Measurements from ENCODE around the gene CTSW.
"Not testable (repeated sequence)": the region's sequence is repeated elsewhere in the genome, so short reads cannot be mapped to it uniquely, and the experiment has no call there.

The CTSW gene

DNA sequence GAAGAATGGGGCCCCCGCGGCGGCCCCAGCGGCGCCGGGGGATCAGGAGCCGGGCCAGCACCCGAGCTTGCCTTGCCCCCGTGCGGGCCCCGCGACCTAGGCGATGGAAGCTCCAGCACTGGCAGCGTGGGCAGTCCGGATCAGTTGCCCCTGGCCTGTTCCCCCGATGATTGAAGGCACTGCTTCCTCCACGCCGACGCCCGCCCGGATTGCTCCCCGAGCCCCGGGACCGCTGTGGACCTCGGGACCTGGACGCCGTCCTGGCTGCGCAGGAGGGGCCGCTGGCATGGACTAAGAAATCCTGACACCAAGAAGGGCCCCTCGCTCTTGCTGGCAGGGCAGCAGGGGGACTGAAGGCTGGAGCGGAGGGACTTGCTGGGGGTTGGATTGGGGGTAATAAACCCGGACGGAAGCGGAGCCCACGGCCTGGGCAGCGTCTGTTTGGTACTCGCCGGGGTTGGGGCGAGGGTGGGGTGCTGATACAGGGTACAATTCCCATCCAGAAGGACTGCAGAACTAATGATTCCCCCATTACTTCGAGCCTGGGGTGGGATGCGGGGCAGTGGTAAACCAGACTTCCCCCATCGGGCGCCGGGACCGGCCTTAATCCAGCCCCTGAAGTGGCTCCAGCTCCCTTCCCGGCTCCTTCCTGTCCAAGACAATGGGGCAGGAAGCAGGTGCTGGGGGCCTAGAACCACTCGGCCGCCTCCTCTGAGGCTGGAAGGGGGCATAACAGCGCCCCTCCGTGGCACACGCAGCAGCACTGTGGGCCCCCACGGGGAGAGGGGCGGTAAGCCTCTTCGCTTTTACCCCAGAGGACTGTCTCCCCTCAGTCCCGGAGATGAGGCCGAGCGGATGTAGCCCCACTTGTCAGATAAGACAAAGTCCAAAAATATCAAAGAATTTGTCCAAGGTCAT is 11.8 kb downstream of the CTSW start:
- H3K36me3 Mint-ChIP-seq = peaks cover 19% of the 10 kb centered on the region
- no peaks in the 10 kb centered on the region for H3K9me3 Mint-ChIP-seq
- peak overlapping the region; percentile 96 for H3K4me3 Mint-ChIP-seq
- H3K27me3 Mint-ChIP-seq = no peaks in the 10 kb centered on the region
- CTCF ChIA-PET = interaction anchor here (0.6 to 10.9 kb wide), 13 partner anchors 6 to 180 kb away, joined by 3 to 142 read pairs (median 3); partner anchors contain the start of genes CFL1, FOSL1, KAT5 and MUS81
- DNase-seq = peak; percentile 55
- peaks cover 74% of the 10 kb centered on the region for H3K4me1 Mint-ChIP-seq
- peak overlapping the region; percentile 87 for H3K27ac Mint-ChIP-seq

DNA sequence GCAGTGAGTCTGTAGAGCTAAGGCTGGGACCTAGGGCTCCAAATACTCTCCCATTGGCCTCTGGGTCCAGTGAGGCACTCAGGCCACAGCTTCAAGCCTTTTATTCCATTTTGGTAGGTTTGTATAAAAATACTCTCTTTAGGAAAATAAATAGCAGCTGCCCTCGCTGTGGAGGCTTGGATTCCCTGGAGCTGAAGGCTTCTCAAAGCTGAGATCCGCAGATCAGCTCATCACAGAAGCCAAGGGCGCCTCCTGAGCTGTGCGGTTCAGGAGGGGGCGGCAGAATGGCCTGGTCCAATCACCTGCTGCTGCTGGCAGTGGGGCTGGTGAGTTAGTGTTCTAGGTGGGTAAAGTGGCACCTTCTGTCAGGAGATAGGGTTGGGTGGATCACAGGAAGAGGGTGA is 12.5 kb downstream of the CTSW start:
- H3K4me3 Mint-ChIP-seq = peak overlapping the region; percentile 96
- peak; percentile 44 for DNase-seq
- CTCF ChIA-PET = interaction anchor here (0.6 to 10.9 kb wide), 5 partner anchors 6 to 180 kb away, joined by 3 to 142 read pairs (median 3); partner anchors contain the start of genes CFL1, FOSL1, KAT5 and MUS81
- peaks cover 72% of the 10 kb centered on the region for H3K4me1 Mint-ChIP-seq
- H3K36me3 Mint-ChIP-seq = peaks cover 13% of the 10 kb centered on the region
- not testable (repeated sequence) for H3K9me3 Mint-ChIP-seq, H3K27me3 Mint-ChIP-seq
- peak overlapping the region; percentile 87 for H3K27ac Mint-ChIP-seq

DNA sequence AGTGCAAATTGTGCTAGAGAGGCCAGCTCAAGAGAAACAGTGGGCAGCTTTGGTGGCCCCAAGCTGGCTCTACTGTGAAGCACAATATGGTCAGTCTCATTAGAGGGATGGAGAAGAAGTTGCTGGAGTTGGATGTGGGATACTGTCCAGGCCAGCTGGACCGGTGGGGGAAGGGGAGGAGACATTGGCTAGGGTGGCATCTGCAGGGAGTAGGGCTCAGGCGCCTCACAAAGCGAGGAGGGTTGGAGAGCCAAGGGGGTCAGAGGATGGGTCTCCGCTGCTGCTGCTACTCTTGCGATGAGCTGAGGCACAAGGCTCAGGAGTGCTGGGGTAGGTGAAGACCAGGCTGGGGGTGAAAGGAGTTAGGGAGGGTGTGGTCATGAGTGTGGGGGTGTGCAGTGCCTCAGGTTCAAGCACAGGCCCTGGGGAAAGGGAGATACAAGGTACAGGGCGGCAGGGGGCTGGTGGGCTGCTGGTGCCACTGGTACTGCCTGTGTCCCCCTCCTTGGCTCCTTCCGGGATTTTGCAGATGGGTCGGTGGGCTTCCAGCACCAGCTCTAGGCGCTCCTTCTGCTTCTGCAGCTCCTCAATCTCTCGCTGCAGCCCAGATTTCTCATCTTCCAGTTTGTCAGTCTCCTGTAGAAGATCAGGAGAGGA is 13.2 kb downstream of the CTSW start:
- CTCF ChIA-PET = interaction anchor here (1.0 to 10.9 kb wide), 4 partner anchors 5 to 181 kb away, joined by 3 to 142 read pairs (median 124); partner anchors contain the start of genes CCDC85B, CFL1, FIBP and FOSL1
- H3K4me3 Mint-ChIP-seq = peak overlapping the region; percentile 96
- peaks cover 71% of the 10 kb centered on the region for H3K4me1 Mint-ChIP-seq

DNA sequence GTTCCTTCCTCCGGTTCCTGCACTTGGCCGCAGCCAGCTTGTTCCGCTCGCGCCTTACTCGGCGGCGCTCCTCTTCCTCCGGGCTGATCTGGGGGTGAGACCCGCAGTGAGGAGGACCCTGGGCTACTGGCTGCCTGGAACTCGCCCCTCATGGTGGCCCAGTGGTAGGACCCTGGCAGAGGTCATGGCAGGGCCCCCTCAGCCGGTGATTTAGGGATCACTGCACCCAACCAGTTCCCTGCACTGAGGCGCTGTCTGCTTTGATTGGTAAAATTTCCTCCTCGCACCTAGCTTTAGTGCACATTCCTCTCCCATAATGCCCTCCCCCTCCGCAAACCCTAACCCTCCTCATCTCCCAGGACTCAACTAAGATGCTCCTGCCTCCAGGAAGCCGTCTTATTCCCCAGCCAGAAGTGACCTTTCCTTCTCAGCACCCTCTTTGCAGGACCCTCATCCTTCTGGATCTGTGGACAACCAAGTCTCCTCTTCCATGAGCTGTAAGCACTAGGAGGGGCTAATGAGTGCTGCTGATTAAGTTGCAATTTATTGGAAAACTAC is 14.5 kb downstream of the CTSW start:
- Mint-ChIP-seq H3K4me3 (peak overlapping the region; percentile 96), H3K27ac (peak overlapping the region; percentile 87), H3K27me3 (peaks cover 5% of the 10 kb centered on the region), H3K4me1 (peaks cover 64% of the 10 kb centered on the region), H3K9me3 (no peaks in the 10 kb centered on the region), H3K36me3 (peaks cover 6% of the 10 kb centered on the region)
- DNase-seq = peak; percentile 68
- CTCF ChIA-PET = interaction anchor here (1.3 to 10.5 kb wide), 2 partner anchors 6 to 11 kb away, joined by 3 to 142 read pairs; partner anchors contain the start of genes CCDC85B and FIBP

More for the DNA sequence above, 13.2 kb downstream of the CTSW start:
- peak overlapping the region; percentile 87 for H3K27ac Mint-ChIP-seq
- DNase-seq = no peak
- peaks cover 8% of the 10 kb centered on the region for H3K36me3 Mint-ChIP-seq
- no peaks in the 10 kb centered on the region for H3K9me3 Mint-ChIP-seq
- H3K27me3 Mint-ChIP-seq = no peaks in the 10 kb centered on the region

DNA sequence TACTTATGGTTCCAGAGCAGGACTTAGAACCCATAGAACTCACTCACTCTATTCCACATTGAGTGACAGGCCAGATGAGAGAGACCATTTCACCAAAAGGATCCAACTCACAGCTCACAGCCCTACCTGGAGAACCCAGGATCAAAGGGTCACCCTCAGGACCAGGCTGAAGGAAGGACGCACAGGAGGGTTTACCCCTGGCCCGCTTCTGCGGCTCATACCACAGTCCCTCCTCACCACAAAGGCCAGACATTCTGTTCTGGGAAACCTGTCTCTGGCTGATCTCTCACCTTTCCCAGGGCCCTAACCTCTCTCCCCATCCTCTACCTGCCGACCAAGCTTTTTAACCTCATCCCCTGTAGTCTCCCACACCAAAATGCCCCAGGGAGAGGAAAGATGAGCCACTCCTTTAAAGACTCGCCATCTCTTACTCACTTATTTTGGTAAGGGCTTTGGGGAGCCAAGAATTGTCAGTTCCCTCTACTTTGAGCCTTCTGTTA is 15.9 kb downstream of the CTSW start:
- Mint-ChIP-seq H3K4me3 (peak overlapping the region; percentile 41), H3K9me3 (no peaks in the 10 kb centered on the region), H3K27me3 (peaks cover 12% of the 10 kb centered on the region), H3K27ac (peak overlapping the region; percentile 67), H3K4me1 (peaks cover 55% of the 10 kb centered on the region), H3K36me3 (peaks cover 6% of the 10 kb centered on the region)
- no peak for DNase-seq
- CTCF ChIA-PET = interaction anchor here (1.0 to 10.5 kb wide), 2 partner anchors 8 to 11 kb away, joined by 3 to 142 read pairs; partner anchors contain the start of genes CCDC85B and FIBP

DNA sequence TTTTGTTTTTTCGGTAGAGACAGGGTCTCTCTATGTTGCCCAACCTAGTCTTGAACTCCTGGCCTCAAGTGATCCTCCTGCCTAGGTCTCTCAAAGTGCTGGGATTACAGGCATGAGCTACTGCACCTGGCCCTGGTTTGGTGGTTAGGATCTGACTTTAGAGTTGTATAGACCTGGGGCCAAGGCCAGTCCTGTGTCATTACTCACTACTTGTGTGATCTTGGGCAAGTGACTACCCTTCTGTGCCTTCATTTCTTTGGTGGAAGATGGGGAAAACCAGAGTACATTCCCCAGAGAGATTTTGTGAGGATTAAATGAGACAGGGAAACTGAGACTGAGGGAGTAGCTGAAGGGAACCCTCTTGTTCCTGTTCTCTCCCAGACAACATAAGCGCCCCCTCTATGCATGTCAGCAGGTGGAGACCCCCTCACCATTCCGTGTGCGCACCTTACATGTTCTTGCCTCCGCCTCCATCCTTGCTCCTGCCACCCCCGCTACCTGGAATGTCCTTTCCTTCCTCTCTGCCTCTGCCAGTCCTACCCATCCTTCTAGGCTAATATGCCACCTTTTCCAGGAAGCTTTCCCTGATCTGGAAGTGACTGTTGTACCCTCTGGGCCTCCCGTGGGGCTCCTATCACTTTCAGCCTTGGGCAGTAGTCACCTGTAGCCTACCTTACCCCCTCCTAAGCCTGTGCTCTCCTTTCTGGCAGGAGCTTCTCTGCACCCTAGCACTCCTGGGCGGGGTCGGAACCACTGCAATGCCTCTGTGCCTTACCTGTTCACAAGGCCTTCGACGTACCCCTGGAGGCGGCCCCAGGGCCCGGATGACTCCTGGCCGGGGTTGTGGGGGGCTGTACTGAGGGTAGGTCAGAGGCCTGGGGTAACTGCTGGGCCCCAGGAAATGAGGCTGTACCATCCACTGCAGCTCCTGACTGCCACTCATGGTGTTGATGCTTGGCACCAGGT is 16.7 kb downstream of the CTSW start:
- Mint-ChIP-seq H3K4me3 (no peak overlapping the region), H3K4me1 (peaks cover 63% of the 10 kb centered on the region), H3K9me3 (no peaks in the 10 kb centered on the region)

DNA sequence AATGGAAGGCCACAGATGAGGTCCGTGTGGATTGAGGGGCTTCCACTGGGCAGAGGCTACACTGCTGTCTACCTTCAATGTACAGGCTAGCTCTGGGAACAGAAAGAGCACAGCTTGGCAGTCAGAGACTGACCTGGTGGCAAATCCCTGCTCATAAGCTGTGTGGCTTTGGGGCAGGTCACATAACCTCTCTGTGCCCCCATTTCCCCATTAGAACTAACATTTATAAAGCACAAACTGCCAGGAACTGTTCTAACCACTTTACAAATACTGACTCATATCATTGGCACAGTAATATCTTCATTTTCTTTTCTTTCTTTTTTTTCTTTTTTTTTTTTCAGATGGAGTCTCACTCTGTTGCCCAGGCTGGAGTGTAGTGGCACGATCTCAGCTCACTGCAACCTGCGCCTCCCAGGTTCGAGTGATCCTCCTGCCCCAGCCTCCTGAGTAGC is 17.4 kb downstream of the CTSW start:
- peaks cover 6% of the 10 kb centered on the region for H3K36me3 Mint-ChIP-seq
- H3K4me1 Mint-ChIP-seq = peaks cover 62% of the 10 kb centered on the region
- CTCF ChIA-PET = interaction anchor here (10.5 kb wide), 1 partner anchor 9 kb away, joined by 142 read pairs; the partner anchor contains the start of genes CCDC85B and FIBP

More for the DNA sequence above, 16.7 kb downstream of the CTSW start:
- CTCF ChIA-PET = interaction anchor here (1.0 to 10.5 kb wide), 2 partner anchors 8 to 10 kb away, joined by 3 to 142 read pairs; partner anchors contain the start of genes CCDC85B and FIBP
- Mint-ChIP-seq H3K27ac (peak overlapping the region; percentile 30), H3K27me3 (peaks cover 16% of the 10 kb centered on the region), H3K36me3 (peaks cover 6% of the 10 kb centered on the region)
- no peak for DNase-seq

DNA sequence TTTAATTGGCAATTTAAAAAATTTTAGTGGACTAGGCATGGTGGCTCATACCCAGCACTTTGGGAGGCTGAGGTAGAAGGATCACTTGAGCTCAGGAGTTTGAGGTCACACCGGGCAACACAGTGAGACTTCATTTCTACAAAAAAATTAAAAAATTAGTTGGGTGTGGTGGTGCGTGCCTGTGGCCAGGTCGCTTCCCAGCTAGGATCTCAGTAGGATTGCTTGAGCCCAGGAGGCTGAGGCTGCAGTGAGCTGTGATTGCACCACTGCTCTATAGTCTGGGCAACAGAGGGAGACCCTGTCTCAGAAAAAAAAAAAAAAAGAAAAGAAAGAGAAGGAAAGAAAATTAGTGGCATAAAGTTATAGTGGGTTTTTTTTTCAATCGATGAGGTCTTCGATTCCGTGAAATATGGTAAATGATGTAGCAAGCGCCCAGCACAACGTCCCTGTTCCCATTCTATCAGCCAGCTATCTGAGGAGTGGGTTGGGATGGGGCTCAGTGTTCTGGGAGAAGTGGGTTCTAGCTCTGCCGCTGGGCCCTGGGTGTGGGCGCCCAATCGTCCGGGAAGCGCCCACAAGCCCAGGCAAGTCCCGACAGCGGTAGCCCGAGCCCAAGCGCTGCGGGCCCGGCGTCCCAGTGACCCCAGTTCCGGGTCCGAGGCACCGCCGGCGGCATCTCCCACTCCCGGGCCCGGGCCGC is 19.2 kb downstream of the CTSW start:
- peak overlapping the region; percentile 72 for H3K27ac Mint-ChIP-seq
- CTCF ChIA-PET = interaction anchor here (0.6 to 10.5 kb wide), 6 partner anchors 9 to 302 kb away, joined by 3 to 142 read pairs (median 4); partner anchors contain the start of genes CCDC85B, FIBP and MUS81
- H3K36me3 Mint-ChIP-seq = no peaks in the 10 kb centered on the region
- peaks cover 50% of the 10 kb centered on the region for H3K4me1 Mint-ChIP-seq
- H3K9me3 Mint-ChIP-seq = no peaks in the 10 kb centered on the region
- peaks cover 40% of the 10 kb centered on the region for H3K27me3 Mint-ChIP-seq
- DNase-seq = no peak
- H3K4me3 Mint-ChIP-seq = peak overlapping the region; percentile 73

More for the DNA sequence above, 17.4 kb downstream of the CTSW start:
- H3K27me3 Mint-ChIP-seq = peaks cover 23% of the 10 kb centered on the region
- H3K9me3 Mint-ChIP-seq = no peaks in the 10 kb centered on the region
- no peak overlapping the region for H3K27ac Mint-ChIP-seq
- DNase-seq = no peak
- H3K4me3 Mint-ChIP-seq = no peak overlapping the region

DNA sequence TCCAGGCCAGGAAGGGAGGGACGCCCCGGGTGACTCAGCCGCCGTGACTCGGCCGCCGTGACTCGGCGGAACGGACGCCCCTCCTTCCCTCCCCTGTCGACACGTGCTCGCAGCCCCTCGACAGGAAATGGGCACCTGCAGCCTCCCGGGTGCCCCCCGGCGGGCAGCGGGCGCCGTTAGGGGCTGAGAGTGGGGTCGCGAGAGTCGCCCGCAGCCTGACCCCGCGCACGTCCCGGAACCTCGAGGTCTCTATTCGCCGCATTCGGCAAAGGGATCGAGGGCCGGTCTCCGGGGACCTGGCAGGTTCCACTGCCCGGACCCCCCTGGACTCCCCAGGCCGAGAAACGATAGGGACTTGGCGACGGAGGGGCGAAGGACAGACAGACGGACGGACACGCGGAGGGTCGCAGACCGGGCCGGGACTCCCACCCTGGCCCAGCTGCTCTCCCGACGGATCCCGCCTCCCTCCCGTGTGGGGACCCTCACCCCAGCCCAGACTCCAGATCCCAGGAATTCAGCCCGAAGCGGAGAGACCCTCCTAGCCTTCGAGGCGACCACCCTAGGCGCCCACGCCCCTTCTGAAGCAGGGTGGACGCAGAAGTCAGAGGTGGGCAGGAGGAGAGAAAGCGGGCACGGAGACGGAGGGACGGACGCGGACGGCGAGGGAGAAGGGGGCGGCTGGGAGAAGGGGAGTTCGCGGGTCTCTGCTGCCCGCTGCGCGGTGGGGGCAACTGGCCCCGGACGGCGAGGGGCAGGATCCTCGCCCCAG is 19.9 kb downstream of the CTSW start:
- H3K9me3 Mint-ChIP-seq = no peaks in the 10 kb centered on the region
- DNase-seq = peak; percentile 73
- H3K27me3 Mint-ChIP-seq = peaks cover 46% of the 10 kb centered on the region
- H3K27ac Mint-ChIP-seq = no peak overlapping the region
- H3K36me3 Mint-ChIP-seq = no peaks in the 10 kb centered on the region
- CTCF ChIA-PET = interaction anchor here (0.6 to 10.5 kb wide), 3 partner anchors 12 to 301 kb away, joined by 4 to 142 read pairs (median 5); partner anchors contain the start of genes CCDC85B, FIBP and MUS81
- peak overlapping the region; percentile 69 for H3K4me3 Mint-ChIP-seq
- H3K4me1 Mint-ChIP-seq = peaks cover 44% of the 10 kb centered on the region

DNA sequence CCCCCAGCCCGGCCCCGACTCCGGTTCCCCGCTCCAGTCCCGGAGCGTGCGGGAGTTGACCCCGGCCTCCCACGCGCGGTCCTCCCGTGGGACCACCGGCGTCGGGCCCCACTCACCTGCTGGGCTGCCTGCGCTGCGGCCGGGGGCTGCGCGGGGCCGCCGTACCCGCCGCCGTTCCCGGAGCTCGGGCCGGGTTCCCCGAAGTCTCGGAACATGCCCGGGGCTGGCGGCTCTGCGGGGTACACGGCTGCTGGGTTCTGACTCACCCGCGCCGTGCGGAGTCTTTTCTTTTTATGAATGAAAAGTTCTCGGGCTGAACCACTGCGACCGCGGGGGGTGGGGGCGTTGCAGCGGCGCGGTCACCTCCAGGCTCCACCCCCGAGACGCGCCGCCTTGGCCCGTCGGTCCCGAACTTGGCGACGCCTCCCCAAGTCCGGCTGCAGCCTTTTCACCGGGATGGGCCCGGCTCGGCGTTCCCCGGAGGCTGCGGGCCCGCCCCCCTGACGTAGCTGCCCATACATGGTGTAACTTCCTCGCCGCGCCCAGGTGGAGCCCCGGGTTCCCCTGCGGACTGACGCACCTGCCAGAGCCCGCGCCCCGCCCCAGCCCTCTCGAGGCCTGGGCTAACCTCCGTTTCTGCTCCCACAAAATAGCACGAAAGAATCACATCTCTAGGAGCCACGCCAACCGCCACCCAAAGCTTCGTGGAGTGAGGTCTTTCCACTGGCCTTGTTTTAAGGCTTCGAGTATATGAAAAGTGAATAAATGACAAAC is 20.7 kb downstream of the CTSW start, which contains the start of gene FOSL1:
Gene FOSL1 (minus strand): TSS at position 264 of the 774 bp plus-strand sequence. CDS start 49 bp downstream, at position 215.
- CTCF ChIA-PET = interaction anchor here (1.6 to 10.5 kb wide), 3 partner anchors 11 to 40 kb away, joined by 4 to 142 read pairs (median 5); partner anchors contain the start of genes CCDC85B, FIBP and MUS81
- peak; percentile 96 for DNase-seq
- peaks cover 52% of the 10 kb centered on the region for H3K27me3 Mint-ChIP-seq
- H3K9me3 Mint-ChIP-seq = no peaks in the 10 kb centered on the region
- no peaks in the 10 kb centered on the region for H3K36me3 Mint-ChIP-seq
- peak within 1 kb of the TSS; percentile 73 for H3K27ac Mint-ChIP-seq
- H3K4me3 Mint-ChIP-seq = peak within 1 kb of the TSS; percentile 69
- peaks cover 40% of the 10 kb centered on the region for H3K4me1 Mint-ChIP-seq

DNA sequence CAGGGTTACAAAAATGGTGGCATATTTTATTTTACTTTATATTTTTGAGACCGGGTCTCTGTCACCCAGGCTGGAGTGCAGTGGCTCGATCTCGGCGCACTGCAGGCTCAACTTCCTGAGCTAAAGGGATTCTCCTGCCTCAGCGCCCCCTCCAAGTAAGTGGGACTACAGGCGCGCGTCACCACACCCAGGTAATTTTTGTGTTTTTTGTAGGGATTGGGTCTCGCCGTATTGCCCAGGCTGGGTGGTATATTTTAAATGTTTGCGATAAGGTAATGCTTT is 21.2 kb downstream of the CTSW start:
- CTCF ChIA-PET = interaction anchor here (1.5 to 10.5 kb wide), 4 partner anchors 11 to 41 kb away, joined by 4 to 142 read pairs (median 4); partner anchors contain the start of genes CCDC85B, FIBP and MUS81
- Mint-ChIP-seq H3K36me3 (no peaks in the 10 kb centered on the region), H3K4me3 (peak overlapping the region; percentile 62), H3K9me3 (no peaks in the 10 kb centered on the region), H3K27me3 (peaks cover 54% of the 10 kb centered on the region), H3K27ac (no peak overlapping the region), H3K4me1 (peaks cover 36% of the 10 kb centered on the region)
- DNase-seq = no peak

All from activated naive CD4-positive, alpha-beta T cell treated with anti-CD3 and anti-CD28 coated beads, Interleukin-2, amount 10 ng/mL, durations not matched to agents 7 days and 5 days (primary cell).